Endothelial cell of umbilical vein (primary cell): ENCODE data around the gene KLHL18.

ENCODE experiments used
- CTCF ChIP-seq, 2 donors: IDR thresholded peaks; 1 replicate in 1 of 2; 2 replicates in 1 of 2; pipeline ENCODE4 v1.5.1; 2011; ENCODE audit warnings: low read length in 2 of 2, mild to moderate bottlenecking in 2 of 2, moderate library complexity in 2 of 2, control low read depth in 1 of 2, inconsistent platforms in 1 of 2, low read depth in 1 of 2; ENCODE audit not compliant: insufficient read depth in 1 of 2; ENCODE audit errors: extremely low read depth in 1 of 2
- EZH2 ChIP-seq: IDR thresholded peaks from 2 replicates; pipeline ENCODE4 v1.6.1; 2012; ENCODE audit warnings: borderline replicate concordance, low read depth, mild to moderate bottlenecking, moderate library complexity, low read length, inconsistent platforms; ENCODE audit not compliant: severe bottlenecking
- FOS ChIP-seq: IDR thresholded peaks from 2 replicates; pipeline ENCODE4 v1.6.1; 2011; ENCODE audit warnings: mild to moderate bottlenecking, low read length, moderate library complexity, borderline replicate concordance; ENCODE audit not compliant: insufficient read depth
- POLR2A ChIP-seq: IDR thresholded peaks from 2 replicates; pipeline ENCODE4 v1.6.1; 2012; ENCODE audit warnings: low read depth, mild to moderate bottlenecking, control low read depth, low read length

GRCh38 chr3:47259114-47259513 lies 23.6 kb upstream of the KLHL18 start:
- TF ChIP-seq CTCF (IDR thresholded peaks at IDR 0.05; ENCODE audit: extremely low read depth in 1 of 2, insufficient read depth in 1 of 2, low read depth in 1 of 2, low read length in 2 of 2): no peak
- TF ChIP-seq POLR2A: no peak
- no peak for TF ChIP-seq EZH2
- no peak for TF ChIP-seq FOS
